Brain microvascular endothelial cell (primary cell): ENCODE data around the gene MATK.

Experiments
- DNase-seq: peaks from one replicate; pipeline ENCODE4 v3.0.0-alpha.2; 2020
- H3K27ac ChIP-seq: fragments of 250-450 bp; sonication (Bioruptor Pico); 2 replicates; pipeline ENCODE4 v1.5.1; 2020; ENCODE audit warnings: mild to moderate bottlenecking, moderate library complexity
- H3K27me3 ChIP-seq: fragments of 250-450 bp; sonication (Bioruptor Pico); replicated peaks from 2 replicates; pipeline ENCODE4 v1.5.1; 2020; ENCODE audit warnings: mild to moderate bottlenecking
- H3K36me3 ChIP-seq: fragments of 250-450 bp; sonication (Bioruptor Pico); replicated peaks from 2 replicates; pipeline ENCODE4 v1.5.1; 2020; ENCODE audit warnings: mild to moderate bottlenecking
- H3K4me3 ChIP-seq: 2 replicates; pipeline ENCODE4 v1.5.1; 2011; ENCODE audit warnings: low read depth, mild to moderate bottlenecking, control low read depth, low read length, moderate library complexity
- in situ Hi-C: cut with HindIII; loops from 2 replicates; pipeline ENCODE4 v1.10.0; 2017; ENCODE audit warnings: low sequenced_read_pairs, low pct_ligation_motif_present
- TF ChIP-seq, protein P1 (sequence below): IDR thresholded peaks from 2 replicates; pipeline ENCODE4 v1.5.1; 2011; ENCODE audit warnings: low read depth, mild to moderate bottlenecking, moderate library complexity, low read length, control low read depth, inconsistent platforms; ENCODE audit errors: missing control alignments

The MATK gene, protein sequence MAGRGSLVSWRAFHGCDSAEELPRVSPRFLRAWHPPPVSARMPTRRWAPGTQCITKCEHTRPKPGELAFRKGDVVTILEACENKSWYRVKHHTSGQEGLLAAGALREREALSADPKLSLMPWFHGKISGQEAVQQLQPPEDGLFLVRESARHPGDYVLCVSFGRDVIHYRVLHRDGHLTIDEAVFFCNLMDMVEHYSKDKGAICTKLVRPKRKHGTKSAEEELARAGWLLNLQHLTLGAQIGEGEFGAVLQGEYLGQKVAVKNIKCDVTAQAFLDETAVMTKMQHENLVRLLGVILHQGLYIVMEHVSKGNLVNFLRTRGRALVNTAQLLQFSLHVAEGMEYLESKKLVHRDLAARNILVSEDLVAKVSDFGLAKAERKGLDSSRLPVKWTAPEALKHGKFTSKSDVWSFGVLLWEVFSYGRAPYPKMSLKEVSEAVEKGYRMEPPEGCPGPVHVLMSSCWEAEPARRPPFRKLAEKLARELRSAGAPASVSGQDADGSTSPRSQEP

DNA sequence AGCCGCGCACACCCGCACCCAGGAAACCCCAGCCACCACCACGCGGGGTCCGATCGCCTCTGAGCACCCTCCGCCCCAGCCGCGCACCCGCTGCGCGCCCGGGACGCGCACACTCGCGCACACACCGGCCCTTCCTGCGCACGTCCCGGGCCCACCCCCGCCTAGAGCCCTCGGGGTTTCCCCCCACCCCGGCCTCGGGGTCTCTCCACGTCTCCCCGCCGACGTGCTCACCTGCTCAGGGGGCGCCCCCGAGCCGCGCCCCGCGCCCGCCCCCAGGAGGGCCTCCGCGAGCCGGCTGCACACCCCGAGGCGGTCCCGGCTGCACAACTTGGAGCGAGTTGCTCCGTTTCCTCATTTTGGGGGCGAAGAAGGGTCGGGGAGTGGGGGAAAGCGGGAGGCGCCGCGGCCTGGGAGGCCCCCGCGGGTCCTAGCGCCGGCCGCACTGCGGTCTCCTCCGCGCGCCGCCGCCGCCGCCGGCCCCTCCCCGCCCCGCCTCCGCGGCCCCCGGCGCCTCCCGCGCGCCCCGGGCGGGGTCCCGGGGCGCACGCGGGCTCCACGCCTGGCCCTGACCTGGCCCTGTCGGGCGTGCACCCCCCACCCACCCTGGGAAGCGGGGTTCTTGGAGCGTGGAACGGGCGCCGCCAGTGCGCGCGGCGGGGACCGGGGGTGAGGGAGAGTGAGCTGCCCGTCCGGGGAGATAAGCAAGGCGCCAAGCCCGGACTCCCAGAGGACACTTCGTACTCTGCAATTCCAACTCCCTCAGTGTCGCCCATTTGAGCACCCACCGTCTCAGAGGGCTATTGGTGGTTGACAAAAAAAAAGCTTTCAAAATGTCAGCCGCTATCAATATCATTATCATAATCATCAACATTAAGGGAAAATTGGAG is at the start of gene MATK:
Gene MATK (minus strand): TSS at position 444 of the 887 bp plus-strand sequence. CDS start 1,246 bp downstream, outside the sequence.
- in situ Hi-C loops: no loop called here
- Histone ChIP-seq H3K36me3 (no peaks in the 10 kb centered on the region), H3K4me3 (no peak within 1 kb of the TSS), H3K27ac (no peak within 1 kb of the TSS), H3K27me3 (peaks cover 15% of the 10 kb centered on the region)
- TF ChIP-seq, protein P1, sequence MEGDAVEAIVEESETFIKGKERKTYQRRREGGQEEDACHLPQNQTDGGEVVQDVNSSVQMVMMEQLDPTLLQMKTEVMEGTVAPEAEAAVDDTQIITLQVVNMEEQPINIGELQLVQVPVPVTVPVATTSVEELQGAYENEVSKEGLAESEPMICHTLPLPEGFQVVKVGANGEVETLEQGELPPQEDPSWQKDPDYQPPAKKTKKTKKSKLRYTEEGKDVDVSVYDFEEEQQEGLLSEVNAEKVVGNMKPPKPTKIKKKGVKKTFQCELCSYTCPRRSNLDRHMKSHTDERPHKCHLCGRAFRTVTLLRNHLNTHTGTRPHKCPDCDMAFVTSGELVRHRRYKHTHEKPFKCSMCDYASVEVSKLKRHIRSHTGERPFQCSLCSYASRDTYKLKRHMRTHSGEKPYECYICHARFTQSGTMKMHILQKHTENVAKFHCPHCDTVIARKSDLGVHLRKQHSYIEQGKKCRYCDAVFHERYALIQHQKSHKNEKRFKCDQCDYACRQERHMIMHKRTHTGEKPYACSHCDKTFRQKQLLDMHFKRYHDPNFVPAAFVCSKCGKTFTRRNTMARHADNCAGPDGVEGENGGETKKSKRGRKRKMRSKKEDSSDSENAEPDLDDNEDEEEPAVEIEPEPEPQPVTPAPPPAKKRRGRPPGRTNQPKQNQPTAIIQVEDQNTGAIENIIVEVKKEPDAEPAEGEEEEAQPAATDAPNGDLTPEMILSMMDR: no peak
- DNase-seq: no peak

DNA sequence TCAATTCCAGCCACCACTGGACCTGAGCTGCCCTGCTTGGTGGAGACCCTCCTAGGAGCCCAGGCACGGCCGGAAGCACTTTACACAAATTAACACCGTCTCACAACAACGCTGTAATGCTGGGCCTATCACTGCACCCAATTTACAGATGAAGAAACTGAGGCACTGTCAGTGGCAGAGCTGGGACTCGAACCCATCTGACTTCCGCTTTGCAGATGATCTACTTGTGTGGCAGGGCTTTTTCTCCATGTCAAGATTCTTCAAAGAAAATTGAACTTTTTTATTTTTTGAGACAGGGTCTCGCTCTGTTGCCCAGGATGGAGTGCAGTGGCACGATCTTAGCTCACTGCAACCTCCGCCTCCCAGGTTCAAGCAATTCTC is 48.9 kb upstream of the MATK start:
- no peak overlapping the region for H3K4me3 ChIP-seq
- no peak overlapping the region for H3K27ac ChIP-seq
- no peaks in the 10 kb centered on the region for H3K36me3 ChIP-seq
- in situ Hi-C loops: no loop called here
- peaks cover 17% of the 10 kb centered on the region for H3K27me3 ChIP-seq
- DNase-seq: no peak
- TF ChIP-seq, protein P1: no peak

DNA sequence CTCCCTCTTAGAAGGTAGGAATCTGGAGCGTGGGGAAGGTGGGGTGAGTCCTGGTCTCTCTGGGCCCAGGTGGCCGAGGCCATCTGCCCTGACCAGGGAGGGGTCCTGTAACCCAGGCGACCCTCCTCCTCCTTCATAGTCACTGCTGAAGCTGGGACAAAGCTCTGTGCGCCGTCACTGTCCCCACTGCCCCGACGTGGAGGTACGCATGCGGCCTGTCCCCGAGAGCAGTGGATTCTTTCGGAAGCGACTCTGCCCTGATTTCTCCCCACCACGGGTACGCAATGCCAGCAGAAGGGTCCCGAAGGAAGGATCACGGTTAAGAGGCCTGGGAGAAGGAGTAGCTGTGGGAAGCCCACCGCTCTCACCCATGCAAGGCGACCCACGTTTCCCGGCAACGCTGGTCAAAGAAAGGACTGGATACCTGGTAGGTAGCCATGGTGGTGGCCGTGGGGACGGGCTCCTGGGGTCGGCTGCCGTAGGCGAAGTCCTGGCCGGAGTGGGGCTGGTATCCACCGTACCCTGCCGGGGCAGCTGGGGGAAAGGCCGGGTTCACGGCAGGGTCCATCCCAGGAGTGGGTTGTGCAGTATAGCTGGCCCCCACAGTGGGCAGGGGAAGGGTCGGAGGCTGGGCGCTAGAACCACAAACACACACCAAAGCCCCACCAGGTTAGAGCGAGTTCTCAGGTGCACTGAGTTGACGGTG is 48.3 kb upstream of the MATK start:
- TF ChIP-seq, protein P1: no peak
- DNase-seq: no peak
- Histone ChIP-seq H3K27ac (no peak overlapping the region), H3K4me3 (no peak overlapping the region), H3K36me3 (no peaks in the 10 kb centered on the region), H3K27me3 (peaks cover 20% of the 10 kb centered on the region)
- in situ Hi-C loops: no loop called here

DNA sequence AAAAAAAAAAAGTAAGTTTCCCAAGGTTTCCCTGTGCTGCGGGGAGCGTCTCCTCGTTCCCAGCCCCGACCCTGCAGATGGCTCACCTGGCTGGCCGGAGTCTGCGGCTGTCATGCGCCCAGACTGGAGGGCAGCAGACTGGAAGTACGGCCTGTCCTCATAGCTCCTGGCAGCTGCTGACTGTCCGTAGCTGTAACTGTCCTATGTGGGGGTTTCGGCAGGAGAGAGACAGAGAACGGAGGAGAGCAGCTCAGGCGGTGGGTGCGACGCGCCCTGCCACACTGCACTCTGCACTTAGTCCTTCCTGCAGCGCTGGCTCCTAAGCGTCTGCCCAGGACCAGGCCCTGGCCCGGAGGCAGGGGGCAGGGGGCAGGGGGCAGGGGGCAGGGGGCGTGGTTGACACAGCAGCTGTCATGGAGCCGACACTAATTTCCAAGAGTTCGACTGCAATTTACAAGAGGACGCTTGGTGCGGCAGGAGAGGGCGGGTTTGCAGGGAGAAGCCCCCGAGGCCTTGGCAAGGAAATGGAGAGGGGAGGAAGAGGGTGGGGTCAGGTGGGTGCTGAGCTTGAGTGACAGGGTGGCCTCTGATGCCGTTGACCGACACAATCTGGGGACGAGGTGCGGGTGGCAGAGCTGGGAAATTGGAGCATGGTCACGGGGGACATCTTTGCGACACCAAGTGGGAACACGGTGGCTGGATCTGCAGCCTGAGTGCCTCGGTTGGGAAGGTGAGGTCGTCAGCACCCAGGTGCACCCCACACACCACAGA is 47.6 kb upstream of the MATK start:
- H3K27ac ChIP-seq: no peak overlapping the region
- in situ Hi-C loops: no loop called here
- DNase-seq: no peak
- H3K4me3 ChIP-seq: no peak overlapping the region
- peaks cover 20% of the 10 kb centered on the region for H3K27me3 ChIP-seq
- no peaks in the 10 kb centered on the region for H3K36me3 ChIP-seq
- TF ChIP-seq, protein P1: no peak

DNA sequence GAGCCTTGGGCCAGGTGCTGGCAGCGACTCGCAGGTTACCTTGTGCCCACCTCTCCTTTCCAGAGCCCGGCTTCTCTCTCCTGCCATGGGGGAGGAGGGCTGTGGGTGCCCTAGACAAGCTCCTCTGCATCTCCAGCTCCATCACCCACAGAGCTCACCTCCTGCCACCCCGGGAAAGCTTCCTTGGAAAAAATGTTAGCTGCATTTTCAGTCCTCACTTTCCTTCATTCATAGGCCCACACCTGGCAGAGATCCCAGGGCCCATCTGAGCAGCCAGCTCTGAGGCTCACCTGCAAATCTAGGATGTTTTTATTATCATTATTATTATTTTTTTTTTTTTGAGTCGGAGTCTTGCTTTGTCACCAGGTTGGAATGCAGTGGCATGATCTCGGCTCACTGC is 45.8 kb upstream of the MATK start:
- TF ChIP-seq, protein P1: no peak
- Histone ChIP-seq H3K4me3 (no peak overlapping the region), H3K27me3 (peaks cover 20% of the 10 kb centered on the region), H3K36me3 (no peaks in the 10 kb centered on the region), H3K27ac (no peak overlapping the region)
- no peak for DNase-seq
- in situ Hi-C loops: no loop called here
